Esophagus squamous epithelium (tissue), 4 donors: ENCODE data around the gene PRR36.

Experiments used
- CTCF ChIP-seq, 6 experiments: fragments of 450-650 bp in 4 of 6; fragments of 200-600 bp in 2 of 6; sonication (generic) in 2 of 6; IDR thresholded peaks; one replicate each; pipeline ENCODE4 v1.5.1; 2016 to 2019; ENCODE audit warnings: antibody characterized with exemption in 6 of 6, mild to moderate bottlenecking in 4 of 6, moderate library complexity in 4 of 6
- POLR2A ChIP-seq, 4 donors: fragments of 450-650 bp; IDR thresholded peaks; one replicate each; pipeline ENCODE4 v1.6.1; 2017; ENCODE audit warnings: antibody characterized with exemption in 4 of 4, mild to moderate bottlenecking in 4 of 4, moderate library complexity in 3 of 4

GRCh38 chr19:7905859-7906258, 31.7 kb upstream of the PRR36 start:
- TF ChIP-seq CTCF (IDR thresholded peaks at IDR 0.05) = no peak
- no peak for TF ChIP-seq POLR2A (IDR thresholded peaks at IDR 0.05)
